KMS-11 (cell line): ENCODE data around the gene CNTRL.

ENCODE experiments used
- H2AFZ ChIP-seq: fragments of 200-600 bp; sonication (generic); 2 replicates; pipeline ENCODE4 v1.6.1; 2016; ENCODE audit warnings: antibody characterized with exemption, mixed run types, low read depth
- H3K27ac ChIP-seq: fragments of 200-600 bp; sonication (generic); 2 replicates; pipeline ENCODE4 v1.6.1; 2016; ENCODE audit warnings: mild to moderate bottlenecking, mixed run types
- H3K27me3 ChIP-seq: fragments of 200-600 bp; sonication (generic); 2 replicates; pipeline ENCODE4 v1.6.1; 2017; ENCODE audit warnings: mild to moderate bottlenecking, low read depth, mixed run types, moderate library complexity; ENCODE audit not compliant: insufficient read depth
- H3K36me3 ChIP-seq: fragments of 200-600 bp; sonication (generic); 2 replicates; pipeline ENCODE4 v1.6.1; 2017; ENCODE audit warnings: mild to moderate bottlenecking, mixed run types; ENCODE audit not compliant: insufficient read depth
- H3K4me1 ChIP-seq: fragments of 200-600 bp; sonication (generic); 2 replicates; pipeline ENCODE4 v1.6.1; 2016; ENCODE audit warnings: mild to moderate bottlenecking, low read depth, mixed run types; ENCODE audit not compliant: poor library complexity, severe bottlenecking
- H3K4me2 ChIP-seq: fragments of 200-600 bp; sonication (generic); 2 replicates; pipeline ENCODE4 v1.7.0; 2016; ENCODE audit warnings: mild to moderate bottlenecking, mixed run types
- H3K4me3 ChIP-seq: fragments of 200-600 bp; sonication (generic); IDR thresholded peaks from 2 replicates; pipeline ENCODE4 v1.6.1; 2017; ENCODE audit warnings: low read depth, low read length, mixed read lengths; ENCODE audit not compliant: insufficient read depth
- H3K79me2 ChIP-seq: fragments of 200-600 bp; sonication (generic); 2 replicates; pipeline ENCODE4 v1.6.1; 2016; ENCODE audit warnings: low read depth, mixed run types; ENCODE audit not compliant: insufficient read depth
- H3K9ac ChIP-seq: fragments of 200-600 bp; sonication (generic); 2 replicates; pipeline ENCODE4 v1.6.1; 2016; ENCODE audit warnings: mild to moderate bottlenecking, mixed run types
- H4K20me1 ChIP-seq: fragments of 200-600 bp; sonication (generic); 2 replicates; pipeline ENCODE4 v1.6.1; 2016; ENCODE audit warnings: mild to moderate bottlenecking, mixed run types; ENCODE audit not compliant: insufficient read depth
- CTCF ChIP-seq: fragments of 200-600 bp; sonication (generic); conservative IDR thresholded peaks from 2 replicates; pipeline ENCODE4 v1.6.1; 2017; ENCODE audit warnings: low read depth, mild to moderate bottlenecking, antibody characterized with exemption, low read length, moderate library complexity, mixed read lengths

Gene CNTRL

GRCh38 chr9:121218357-121219027 is 143.7 kb downstream of the CNTRL start:
- no peaks in the 10 kb centered on the region for H3K79me2 ChIP-seq
- H3K27ac ChIP-seq, result no peak overlapping the region
- H3K4me3 ChIP-seq, result no peak overlapping the region
- H2AFZ ChIP-seq, result no peak overlapping the region
- peaks cover under 1% of the 10 kb centered on the region for H3K4me1 ChIP-seq
- H3K36me3 ChIP-seq, result no peaks in the 10 kb centered on the region
- TF ChIP-seq CTCF, result no peak
- no peaks in the 10 kb centered on the region for H3K27me3 ChIP-seq
- H4K20me1 ChIP-seq, result no peaks in the 10 kb centered on the region
- no peak overlapping the region for H3K4me2 ChIP-seq
- no peak overlapping the region for H3K9ac ChIP-seq

- H3K79me2 ChIP-seq, result no peaks in the 10 kb centered on the region
- no peaks in the 10 kb centered on the region for H3K27me3 ChIP-seq
- H4K20me1 ChIP-seq, result no peaks in the 10 kb centered on the region
- no peak for TF ChIP-seq CTCF
- no peaks in the 10 kb centered on the region for H3K36me3 ChIP-seq
- no peak overlapping the region for H3K9ac ChIP-seq
- no peak overlapping the region for H3K4me3 ChIP-seq
- H3K4me2 ChIP-seq, result no peak overlapping the region
- H2AFZ ChIP-seq, result no peak overlapping the region
- H3K27ac ChIP-seq, result no peak overlapping the region
- no peaks in the 10 kb centered on the region for H3K4me1 ChIP-seq
Measured at GRCh38 chr9:121219530-121219929, 144.8 kb downstream of the CNTRL start.

GRCh38 chr9:121220996-121221663 is 146.4 kb downstream of the CNTRL start:
- H3K27ac ChIP-seq, result no peak overlapping the region
- no peak for TF ChIP-seq CTCF
- H3K36me3 ChIP-seq, result no peaks in the 10 kb centered on the region
- no peaks in the 10 kb centered on the region for H3K79me2 ChIP-seq
- H3K4me2 ChIP-seq, result no peak overlapping the region
- no peak overlapping the region for H2AFZ ChIP-seq
- H3K4me1 ChIP-seq, result no peaks in the 10 kb centered on the region
- no peak overlapping the region for H3K9ac ChIP-seq
- no peaks in the 10 kb centered on the region for H3K27me3 ChIP-seq
- H3K4me3 ChIP-seq, result no peak overlapping the region
- H4K20me1 ChIP-seq, result no peaks in the 10 kb centered on the region

GRCh38 chr9:121221664-121222055 is 146.9 kb downstream of the CNTRL start:
- no peak overlapping the region for H3K27ac ChIP-seq
- H3K79me2 ChIP-seq, result no peaks in the 10 kb centered on the region
- H2AFZ ChIP-seq, result no peak overlapping the region
- TF ChIP-seq CTCF, result no peak
- no peaks in the 10 kb centered on the region for H3K36me3 ChIP-seq
- no peak overlapping the region for H3K9ac ChIP-seq
- no peak overlapping the region for H3K4me3 ChIP-seq
- H3K4me1 ChIP-seq, result no peaks in the 10 kb centered on the region
- H4K20me1 ChIP-seq, result no peaks in the 10 kb centered on the region
- H3K4me2 ChIP-seq, result no peak overlapping the region
- H3K27me3 ChIP-seq, result no peaks in the 10 kb centered on the region
